HG03139 (cell line): ENCODE data around the gene STAB1.

Experiments used
- ATAC-seq: cut with Tn5 transposase; IDR thresholded peaks from one replicate; pipeline ENCODE4 v1.9.1; 2021; ENCODE audit not compliant: unreplicated experiment

STAB1 gene

DNA sequence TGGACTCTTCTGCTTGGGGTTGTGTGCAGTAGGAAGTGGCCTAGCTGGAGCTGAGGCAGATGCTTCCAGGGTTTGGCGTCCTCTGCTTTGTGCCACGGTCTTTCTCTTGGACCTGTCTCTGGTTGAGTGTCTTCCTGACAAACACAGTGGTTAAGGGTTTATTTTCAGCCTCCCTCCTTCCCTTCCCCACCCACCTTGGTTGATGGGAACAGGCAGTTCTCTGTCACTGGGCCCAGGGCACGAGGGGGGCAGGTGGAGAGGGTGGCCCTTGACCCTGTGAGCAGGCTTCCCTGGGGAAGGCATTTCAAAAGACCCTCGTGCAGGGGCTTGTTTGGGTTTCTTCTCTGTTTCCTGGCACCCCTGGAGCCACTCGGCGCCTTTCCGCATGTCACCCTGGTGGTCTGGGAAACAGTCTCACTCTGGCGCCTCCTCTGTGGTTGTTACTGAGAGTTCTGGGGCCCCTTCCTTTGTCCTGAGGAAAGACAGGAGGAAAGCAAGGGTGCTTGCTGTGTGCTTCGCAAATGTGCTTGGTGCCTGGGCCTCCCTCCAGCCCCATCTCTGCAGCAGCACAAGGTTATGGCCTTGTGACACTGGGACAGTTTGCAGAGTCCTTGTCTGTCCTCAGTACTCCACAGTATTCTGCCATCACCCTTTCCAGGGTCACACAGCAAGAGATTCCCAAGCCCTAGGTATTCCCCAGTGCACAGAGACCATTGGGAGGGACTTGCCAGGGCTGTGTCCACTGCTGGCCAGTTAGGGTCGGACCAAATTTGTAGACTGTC lies 10.3 kb upstream of the STAB1 start:
- ATAC-seq = no peak

DNA sequence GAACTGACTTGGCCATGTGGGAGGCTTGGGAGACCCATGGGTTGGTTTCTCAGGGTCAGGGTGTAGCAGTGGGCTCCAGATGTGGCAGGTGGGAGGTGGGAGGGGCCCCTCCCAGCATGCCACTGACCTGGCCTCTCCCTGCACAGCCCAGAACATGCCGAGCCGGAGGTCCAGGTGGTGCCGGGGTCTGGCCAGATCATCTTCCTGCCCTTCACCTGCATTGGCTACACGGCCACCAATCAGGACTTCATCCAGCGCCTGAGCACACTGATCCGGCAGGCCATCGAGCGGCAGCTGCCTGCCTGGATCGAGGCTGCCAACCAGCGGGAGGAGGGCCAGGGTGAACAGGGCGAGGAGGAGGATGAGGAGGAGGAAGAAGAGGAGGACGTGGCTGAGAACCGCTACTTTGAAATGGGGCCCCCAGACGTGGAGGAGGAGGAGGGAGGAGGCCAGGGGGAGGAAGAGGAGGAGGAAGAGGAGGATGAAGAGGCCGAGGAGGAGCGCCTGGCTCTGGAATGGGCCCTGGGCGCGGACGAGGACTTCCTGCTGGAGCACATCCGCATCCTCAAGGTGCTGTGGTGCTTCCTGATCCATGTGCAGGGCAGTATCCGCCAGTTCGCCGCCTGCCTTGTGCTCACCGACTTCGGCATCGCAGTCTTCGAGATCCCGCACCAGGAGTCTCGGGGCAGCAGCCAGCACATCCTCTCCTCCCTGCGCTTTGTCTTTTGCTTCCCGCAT lies 7.9 kb upstream of the STAB1 start:
- no peak for ATAC-seq

DNA sequence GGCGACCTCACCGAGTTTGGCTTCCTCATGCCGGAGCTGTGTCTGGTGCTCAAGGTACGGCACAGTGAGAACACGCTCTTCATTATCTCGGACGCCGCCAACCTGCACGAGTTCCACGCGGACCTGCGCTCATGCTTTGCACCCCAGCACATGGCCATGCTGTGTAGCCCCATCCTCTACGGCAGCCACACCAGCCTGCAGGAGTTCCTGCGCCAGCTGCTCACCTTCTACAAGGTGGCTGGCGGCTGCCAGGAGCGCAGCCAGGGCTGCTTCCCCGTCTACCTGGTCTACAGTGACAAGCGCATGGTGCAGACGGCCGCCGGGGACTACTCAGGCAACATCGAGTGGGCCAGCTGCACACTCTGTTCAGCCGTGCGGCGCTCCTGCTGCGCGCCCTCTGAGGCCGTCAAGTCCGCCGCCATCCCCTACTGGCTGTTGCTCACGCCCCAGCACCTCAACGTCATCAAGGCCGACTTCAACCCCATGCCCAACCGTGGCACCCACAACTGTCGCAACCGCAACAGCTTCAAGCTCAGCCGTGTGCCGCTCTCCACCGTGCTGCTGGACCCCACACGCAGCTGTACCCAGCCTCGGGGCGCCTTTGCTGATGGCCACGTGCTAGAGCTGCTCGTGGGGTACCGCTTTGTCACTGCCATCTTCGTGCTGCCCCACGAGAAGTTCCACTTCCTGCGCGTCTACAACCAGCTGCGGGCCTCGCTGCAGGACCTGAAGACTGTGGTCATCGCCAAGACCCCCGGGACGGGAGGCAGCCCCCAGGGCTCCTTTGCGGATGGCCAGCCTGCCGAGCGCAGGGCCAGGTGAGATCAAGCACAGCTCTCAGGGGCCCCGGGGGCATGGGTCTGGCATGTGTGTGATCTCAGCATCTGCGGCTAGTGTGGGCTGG lies 7.1 kb upstream of the STAB1 start:
- ATAC-seq = no peak

DNA sequence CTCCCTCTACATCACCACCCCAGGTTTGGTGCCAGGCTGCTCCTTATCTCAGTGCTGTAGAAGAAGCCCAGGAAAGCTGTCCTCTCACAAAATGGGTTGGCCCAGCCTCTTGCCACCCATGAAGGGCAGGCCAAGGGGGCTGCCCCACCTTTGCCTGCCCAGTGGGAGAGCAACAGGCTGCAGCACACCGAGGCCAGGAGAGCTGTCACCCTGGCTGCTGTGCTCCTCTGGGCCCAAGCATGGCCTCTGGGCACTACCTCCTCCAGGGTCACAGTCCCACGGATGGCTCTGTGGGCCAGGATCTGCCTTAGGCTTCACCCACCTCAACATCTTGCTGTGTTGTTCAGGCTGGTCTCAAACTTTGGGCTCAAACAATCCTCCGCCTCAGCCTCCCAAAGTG lies 6.4 kb upstream of the STAB1 start:
- no peak for ATAC-seq

DNA sequence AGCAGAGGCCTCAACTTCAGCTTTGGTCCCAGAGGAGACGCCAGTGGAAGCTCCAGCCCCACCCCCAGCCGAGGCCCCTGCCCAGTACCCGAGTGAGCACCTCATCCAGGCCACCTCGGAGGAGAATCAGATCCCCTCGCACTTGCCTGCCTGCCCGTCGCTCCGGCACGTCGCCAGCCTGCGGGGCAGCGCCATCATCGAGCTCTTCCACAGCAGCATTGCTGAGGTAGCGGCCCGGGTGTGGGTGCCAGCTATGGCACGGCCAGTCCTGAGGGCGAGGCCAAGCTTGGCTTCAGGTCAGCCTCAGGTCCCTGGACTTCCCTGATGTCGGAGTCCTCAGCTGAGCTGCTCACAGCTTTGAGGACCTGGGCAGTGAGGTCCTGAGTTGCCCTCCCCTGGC lies 5.7 kb upstream of the STAB1 start:
- no peak for ATAC-seq

DNA sequence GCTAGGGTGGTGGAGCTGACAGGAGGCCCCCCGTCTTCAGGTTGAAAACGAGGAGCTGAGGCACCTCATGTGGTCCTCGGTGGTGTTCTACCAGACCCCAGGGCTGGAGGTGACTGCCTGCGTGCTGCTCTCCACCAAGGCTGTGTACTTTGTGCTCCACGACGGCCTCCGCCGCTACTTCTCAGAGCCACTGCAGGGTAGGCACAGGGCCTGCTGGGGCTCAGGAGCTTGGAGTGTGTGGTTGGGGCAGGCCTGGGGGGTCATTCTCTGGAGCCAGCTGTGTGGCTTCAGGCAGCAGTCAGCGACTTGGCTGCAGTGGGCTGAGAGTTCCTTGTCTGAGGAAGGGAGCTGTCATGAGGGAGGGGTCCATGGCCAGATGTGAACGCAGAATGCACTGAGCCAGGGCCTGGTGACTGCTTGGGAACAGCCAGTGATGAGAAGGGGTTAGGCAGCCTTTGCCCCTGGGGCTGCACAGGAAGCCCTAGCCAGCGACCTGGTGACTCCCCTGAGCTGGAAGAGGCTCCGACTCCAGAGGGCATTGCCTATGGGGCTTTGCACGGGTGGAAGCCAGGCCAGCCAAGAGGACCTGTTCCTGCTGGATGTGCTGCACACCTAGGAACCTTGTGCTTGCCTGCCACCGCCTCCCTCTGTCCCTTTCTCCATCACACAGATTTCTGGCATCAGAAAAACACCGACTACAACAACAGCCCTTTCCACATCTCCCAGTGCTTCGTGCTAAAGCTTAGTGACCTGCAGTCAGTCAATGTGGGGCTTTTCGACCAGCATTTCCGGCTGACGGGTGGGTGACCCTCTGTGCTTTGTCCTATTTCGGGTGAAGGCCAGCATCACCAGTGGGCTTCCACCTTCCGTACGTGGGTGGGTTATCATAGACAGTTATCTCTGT lies 4.9 kb upstream of the STAB1 start:
- no peak for ATAC-seq

DNA sequence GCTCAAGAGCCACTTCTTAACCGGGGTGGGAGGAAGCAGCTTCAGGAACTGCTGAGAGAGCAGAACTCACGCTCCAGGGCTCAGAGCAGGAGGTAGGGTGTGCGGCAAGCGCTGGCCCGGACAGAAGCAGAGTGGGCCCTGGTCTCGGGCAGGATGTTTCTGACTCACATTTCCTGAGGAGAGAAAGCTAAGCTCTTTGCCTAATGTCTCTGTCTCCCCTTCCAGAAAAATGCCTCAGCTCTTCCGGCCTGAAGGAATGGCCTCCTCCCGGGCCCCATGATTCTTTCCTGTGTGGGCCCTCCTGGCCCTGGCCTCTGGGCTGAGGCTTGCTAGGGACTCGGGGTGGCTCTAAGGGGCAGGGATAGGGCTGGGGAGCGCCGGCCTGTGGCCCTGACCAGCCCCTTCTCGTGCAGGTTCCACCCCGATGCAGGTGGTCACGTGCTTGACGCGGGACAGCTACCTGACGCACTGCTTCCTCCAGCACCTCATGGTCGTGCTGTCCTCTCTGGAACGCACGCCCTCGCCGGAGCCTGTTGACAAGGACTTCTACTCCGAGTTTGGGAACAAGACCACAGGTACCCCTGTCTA lies 4.1 kb upstream of the STAB1 start:
- no peak for ATAC-seq

DNA sequence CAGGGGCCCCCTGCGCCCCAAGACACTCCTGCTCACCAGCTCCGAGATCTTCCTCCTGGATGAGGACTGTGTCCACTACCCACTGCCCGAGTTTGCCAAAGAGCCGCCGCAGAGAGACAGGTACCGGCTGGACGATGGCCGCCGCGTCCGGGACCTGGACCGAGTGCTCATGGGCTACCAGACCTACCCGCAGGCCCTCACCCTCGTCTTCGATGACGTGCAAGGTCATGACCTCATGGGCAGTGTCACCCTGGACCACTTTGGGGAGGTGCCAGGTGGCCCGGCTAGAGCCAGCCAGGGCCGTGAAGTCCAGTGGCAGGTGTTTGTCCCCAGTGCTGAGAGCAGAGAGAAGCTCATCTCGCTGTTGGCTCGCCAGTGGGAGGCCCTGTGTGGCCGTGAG lies 3.1 kb upstream of the STAB1 start:
- ATAC-seq = no peak

DNA sequence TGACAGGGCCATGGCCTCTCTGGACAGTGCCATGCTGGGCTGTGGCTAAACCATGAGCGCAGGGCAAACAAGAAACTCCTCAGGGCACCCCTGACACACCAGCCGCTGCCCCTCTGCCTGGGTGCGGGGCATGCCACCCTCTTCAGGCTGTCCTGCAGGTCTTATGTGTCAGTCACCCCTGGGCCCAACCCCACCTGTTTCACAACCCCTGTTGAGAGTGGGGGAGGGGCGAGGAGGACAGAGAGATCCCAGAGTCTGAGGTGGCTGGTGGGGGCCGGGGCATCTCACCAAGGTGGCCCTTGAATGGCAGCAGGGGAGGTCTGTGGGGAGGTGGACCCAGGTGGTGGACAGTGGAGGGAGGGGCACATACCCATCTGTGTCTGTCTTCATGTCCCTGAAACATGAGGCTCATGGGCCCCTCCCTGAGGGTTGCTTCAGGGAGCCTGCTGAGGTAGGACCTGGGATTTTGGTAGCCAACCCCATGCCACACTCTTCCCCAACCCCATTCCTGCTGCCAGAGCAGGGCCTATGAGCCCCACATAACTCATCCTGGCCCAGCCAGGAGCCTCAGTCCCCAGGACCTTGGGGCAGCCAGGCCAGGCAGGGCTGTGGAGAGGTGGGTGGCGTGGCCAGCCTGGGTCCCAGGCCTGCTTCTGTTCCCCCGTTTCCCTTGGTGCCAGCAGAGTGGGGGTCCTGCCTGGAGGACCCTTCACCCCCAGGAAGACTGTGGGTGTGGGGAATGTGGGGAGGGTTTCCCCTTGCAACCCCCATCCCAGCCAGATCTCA lies 1.7 kb upstream of the STAB1 start:
- no peak for ATAC-seq

DNA sequence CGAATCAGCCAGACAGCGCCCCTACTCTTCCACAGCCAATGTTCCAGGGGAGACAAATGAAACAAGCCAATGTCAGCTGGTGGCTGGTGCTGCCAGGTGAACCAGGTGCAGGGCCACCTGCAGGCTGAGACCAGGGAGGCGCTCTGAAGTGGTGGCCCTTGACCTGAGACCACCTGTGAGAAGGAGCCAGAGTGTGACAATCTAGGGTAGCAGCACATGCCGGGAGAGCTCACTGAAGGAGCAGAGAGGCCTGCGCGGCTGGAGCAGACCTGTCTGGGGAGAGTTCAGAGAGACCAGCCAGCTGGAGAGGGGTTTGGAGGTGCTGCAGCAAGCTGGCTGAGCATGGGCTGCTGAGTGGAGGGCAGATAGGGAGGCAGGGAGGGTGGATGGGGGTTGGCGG lies 693 bp upstream of the STAB1 start:
- no peak for ATAC-seq

DNA sequence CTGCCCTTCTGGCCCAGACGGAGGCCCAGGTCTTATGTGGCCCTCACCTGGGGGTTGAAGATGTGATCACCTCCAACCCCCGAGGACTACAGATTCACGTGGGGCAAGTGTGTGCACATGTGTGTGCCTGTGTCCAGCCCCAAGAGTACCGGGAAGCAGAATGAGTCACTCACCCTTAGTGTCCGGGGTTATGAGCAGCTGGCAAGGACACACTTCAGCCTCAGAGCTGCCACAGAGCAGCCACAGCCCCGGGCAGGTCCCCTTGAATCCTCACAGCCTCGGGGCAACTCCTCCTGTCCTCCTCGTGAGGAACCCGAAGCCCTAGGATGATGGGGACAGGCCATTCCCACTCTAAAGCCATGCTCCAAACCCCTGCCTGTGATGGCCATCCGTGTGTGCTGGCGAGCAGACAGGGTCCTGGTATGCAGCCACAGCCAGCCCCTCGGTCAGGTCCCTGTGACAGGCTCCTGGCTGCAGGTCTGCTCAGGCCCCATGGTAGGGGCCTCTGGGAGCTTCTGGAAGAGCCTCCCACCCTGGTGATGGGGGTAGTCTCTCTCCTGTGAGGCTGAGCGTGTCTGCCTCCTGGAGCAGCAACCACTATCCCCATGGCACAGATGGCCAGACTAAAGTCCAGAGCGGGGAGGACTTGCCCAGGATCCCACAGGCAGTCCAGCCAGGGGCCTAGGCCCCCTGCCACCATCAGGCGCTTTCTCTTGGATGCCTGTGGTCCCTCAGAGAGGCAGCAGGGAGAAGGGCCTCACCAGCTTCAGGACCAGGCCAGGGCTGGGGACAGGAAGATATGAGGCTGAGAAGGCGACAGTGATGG lies 852 bp downstream of the STAB1 start:
- ATAC-seq = no peak

DNA sequence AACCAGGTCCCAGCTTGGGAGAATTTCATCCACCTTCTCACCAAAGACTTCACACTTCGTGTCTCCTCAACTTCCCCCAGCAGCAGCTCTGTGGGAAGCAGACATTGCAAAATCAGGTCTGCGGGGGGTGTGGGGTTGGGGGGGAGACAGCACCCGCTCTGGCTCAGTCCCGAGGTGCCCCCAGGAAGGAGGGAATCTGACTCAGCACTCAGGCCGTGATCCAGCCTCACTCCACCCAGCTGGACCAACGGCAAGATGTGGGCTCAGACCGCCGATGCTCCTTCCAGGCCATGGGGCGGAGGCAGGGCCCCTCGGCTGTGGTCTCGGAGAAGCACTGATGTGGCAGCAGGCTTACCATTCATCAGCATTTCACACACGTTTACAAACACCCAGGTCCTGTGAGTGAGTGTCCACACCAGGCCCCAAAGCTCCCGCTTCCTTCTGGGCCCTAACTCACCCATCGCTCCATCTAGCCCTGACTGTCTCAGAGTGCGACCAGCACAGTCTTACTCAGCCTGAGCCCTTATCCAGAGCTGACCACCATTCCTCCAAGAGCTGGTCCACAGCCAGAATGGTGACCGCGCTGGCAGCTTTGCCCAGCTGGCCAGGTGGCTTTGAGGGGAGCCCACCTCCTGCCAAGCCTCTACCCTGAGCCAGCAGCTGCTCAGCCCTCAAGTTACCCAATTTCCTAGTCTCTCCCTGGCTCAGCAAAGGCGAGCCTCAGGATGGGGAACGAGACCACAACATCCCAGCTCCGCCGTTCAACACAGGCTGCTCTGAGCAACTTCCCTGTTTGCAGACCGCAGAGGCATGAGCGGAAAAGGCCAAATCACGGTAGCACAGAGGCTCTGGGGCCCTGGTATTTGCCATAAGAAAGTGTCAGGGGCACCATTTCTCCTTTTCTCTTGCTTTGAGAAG lies 3.3 kb downstream of the STAB1 start:
- no peak for ATAC-seq

DNA sequence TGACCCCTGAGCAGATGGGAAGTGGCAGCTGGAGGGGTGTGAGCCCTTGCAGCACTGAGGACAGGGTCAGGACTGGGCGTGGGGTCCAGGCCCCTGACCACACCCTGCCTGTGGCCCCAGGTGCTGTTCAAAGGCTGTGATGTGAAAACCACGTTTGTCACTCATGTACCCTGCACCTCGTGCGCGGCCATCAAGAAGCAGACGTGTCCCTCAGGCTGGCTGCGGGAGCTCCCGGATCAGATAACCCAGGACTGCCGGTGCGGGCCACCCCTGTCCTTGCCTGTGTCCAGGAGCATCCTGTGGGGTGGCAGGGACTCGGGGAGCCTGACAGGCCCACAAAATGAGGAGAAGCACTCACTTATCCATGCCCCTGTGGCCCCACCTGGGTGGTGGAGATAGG lies 5.9 kb downstream of the STAB1 start:
- no peak for ATAC-seq

DNA sequence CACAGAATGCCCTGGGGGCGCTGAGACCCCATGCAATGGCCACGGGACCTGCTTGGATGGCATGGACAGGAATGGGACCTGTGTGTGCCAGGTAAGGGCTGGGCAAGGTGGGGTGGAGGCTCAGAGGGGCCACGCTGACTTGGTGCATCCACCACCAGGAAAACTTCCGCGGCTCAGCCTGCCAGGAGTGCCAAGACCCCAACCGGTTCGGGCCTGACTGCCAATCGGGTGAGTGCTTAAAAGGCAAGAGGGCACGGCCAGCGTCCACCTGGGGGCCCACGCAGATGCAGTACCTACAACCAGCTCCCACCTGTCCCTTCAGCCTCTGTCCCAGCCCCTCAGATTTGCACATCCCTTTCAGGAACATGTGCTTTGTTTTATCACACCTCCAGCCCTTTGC lies 6.9 kb downstream of the STAB1 start:
- no peak for ATAC-seq

DNA sequence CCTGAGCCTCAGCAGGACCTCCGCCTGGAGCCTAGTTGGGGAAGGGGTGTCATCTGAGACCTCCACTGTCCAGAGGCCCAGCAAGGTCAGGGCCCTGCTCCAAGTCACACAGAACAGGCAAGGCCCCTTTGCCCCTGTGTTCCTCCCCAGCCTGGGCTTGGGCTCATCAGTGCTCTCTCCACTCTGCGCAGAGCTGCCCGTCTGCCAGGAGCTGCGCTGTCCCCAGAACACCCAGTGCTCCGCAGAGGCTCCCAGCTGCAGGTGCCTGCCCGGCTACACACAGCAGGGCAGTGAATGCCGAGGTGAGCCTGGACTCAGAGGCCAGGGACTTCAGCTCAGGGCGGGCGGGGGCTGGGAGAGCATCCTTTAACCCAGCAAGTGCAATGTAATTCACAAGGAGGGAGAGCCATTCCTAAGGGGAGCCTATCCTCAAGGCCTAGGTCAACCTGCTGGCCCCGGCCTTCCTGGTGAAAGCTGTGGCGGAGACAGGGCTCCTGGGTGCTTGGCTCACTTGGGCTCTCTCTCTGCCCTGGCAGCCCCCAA lies 7.7 kb downstream of the STAB1 start:
- ATAC-seq = no peak

DNA sequence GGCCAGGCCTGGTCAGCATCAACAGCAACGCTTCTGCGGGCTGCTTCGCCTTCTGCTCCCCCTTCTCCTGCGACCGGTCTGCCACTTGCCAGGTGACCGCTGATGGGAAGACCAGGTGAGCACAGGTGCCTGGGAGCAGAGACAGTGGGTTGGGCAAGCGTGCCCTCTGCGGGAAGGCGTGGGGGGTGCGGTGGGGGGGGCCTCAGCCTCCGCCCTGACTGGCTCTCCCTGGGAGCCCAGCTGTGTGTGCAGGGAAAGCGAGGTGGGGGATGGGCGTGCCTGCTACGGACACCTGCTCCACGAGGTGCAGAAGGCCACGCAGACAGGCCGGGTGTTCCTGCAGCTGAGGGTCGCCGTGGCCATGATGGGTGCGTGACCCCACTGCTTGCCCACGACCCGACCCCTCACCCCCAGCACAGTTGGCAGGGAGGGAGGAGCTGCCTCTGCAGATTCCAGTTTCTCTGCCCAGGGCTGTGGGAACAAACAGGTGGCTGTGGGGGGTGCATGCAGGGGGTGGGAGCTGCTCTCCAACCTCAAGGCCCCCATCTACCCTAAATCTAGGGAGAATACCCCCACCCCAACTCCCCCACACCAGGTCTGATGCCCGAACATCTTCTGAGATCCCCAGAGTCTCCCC lies 8.8 kb downstream of the STAB1 start:
- no peak for ATAC-seq

DNA sequence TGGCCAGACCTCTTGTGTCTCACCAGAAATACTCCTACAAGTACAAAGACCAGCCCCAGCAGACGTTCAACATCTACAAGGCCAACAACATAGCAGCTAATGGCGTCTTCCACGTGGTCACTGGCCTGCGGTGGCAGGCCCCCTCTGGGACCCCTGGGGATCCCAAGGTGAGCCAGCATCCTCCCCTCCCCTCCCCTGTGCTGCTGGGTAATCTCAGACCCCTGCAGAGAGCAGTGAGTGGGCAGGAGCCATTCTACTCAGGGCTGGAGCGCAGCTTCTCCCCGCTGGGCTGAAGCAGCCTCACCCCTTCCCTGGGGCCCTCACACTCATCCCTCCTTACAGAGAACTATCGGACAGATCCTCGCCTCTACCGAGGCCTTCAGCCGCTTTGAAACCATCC lies 9.8 kb downstream of the STAB1 start:
- no peak for ATAC-seq
